Suprapubic skin (tissue), 4 donors: ENCODE results near the gene SPRED2. TPM values are rescaled to one million over a fixed set of nuclear protein-coding genes. Genes with fewer than 3 reads are reported as not detected.

Experiments
- DNase-seq, 2 donors: peaks; one replicate each; pipeline ENCODE4 v3.0.0-alpha.2; 2019; ENCODE audit warnings: low spot score in 2 of 2
- H3K27ac ChIP-seq: fragments of 200-600 bp; sonication (generic); one replicate; pipeline ENCODE4 v1.5.1; 2019
- H3K27me3 ChIP-seq: fragments of 200-600 bp; sonication (generic); one replicate; pipeline ENCODE4 v1.5.1; 2019
- H3K36me3 ChIP-seq: fragments of 200-600 bp; sonication (generic); one replicate; pipeline ENCODE4 v1.5.1; 2019
- H3K4me1 ChIP-seq: fragments of 200-600 bp; sonication (generic); one replicate; pipeline ENCODE4 v1.5.1; 2019
- H3K4me3 ChIP-seq: fragments of 200-600 bp; sonication (generic); one replicate; pipeline ENCODE4 v1.5.1; 2019; ENCODE audit warnings: mild to moderate bottlenecking
- H3K9me3 ChIP-seq: fragments of 200-600 bp; sonication (generic); one replicate; pipeline ENCODE4 v1.5.1; 2019
- CTCF ChIP-seq, 2 donors: fragments of 200-600 bp in 1 of 2; fragments of 450-650 bp in 1 of 2; sonication (generic) in 1 of 2; IDR thresholded peaks; one replicate each; pipeline ENCODE4 v1.5.1; 2016 to 2019; ENCODE audit warnings: antibody characterized with exemption in 2 of 2, mild to moderate bottlenecking in 1 of 2, moderate library complexity in 1 of 2
- EP300 ChIP-seq: sonication (generic); formaldehyde crosslinking; IDR thresholded peaks from one replicate; pipeline ENCODE4 v1.6.1; 2017; ENCODE audit warnings: antibody characterized with exemption
- POLR2A ChIP-seq, 2 donors: fragments of 450-650 bp; IDR thresholded peaks; one replicate each; pipeline ENCODE4 v1.6.1; 2017; ENCODE audit warnings: antibody characterized with exemption in 2 of 2, mild to moderate bottlenecking in 2 of 2, moderate library complexity in 2 of 2
- POLR2AphosphoS5 ChIP-seq, 3 donors: sonication (generic); formaldehyde crosslinking; IDR thresholded peaks; one replicate each; pipeline ENCODE4 v1.6.1; 2017; ENCODE audit warnings: antibody characterized with exemption in 3 of 3
- WGBS: methylation state at CpG from one replicate; pipeline ENCODE4 v1.1.5; 2018; 5-methylcytosine and 5-hydroxymethylcytosine counted together
- total RNA-seq, 4 donors: library from RNA; depleted of rRNA; stranded (reverse); fragments of >200 nt; gene quantifications; one replicate each; pipeline ENCODE4 v1.1.0, GENCODE V29; 2016

Gene SPRED2
- total RNA-seq, 4 donors from 2014 or later, result 17.8 to 27.5 (median 18.7) TPM

- Histone ChIP-seq H3K4me3 (no peak overlapping the region), H3K9me3 (no peaks in the 10 kb centered on the region), H3K36me3 (no peaks in the 10 kb centered on the region), H3K27ac (no peak overlapping the region), H3K27me3 (no peaks in the 10 kb centered on the region), H3K4me1 (peaks cover 48% of the 10 kb centered on the region)
- DNase-seq, result no peak
- no peak for TF ChIP-seq CTCF (IDR thresholded peaks at IDR 0.05)
- no peak for TF ChIP-seq POLR2AphosphoS5 (IDR thresholded peaks at IDR 0.05)
- no peak for TF ChIP-seq POLR2A (IDR thresholded peaks at IDR 0.05)
- no peak for TF ChIP-seq EP300
- 79% methylated on average over 3 of the region's 3 CpGs for WGBS
Measured at GRCh38 chr2:65379721-65380171, 52.7 kb downstream of the SPRED2 start.

- no peaks in the 10 kb centered on the region for H3K36me3 ChIP-seq
- H3K27ac ChIP-seq, result no peak overlapping the region
- 93% methylated on average over 2 of the region's 2 CpGs for WGBS
- DNase-seq, result no peak
- no peaks in the 10 kb centered on the region for H3K9me3 ChIP-seq
- H3K4me1 ChIP-seq, result peaks cover 43% of the 10 kb centered on the region
- TF ChIP-seq POLR2A (IDR thresholded peaks at IDR 0.05) (no peak), POLR2AphosphoS5 (IDR thresholded peaks at IDR 0.05) (no peak), CTCF (IDR thresholded peaks at IDR 0.05) (no peak), EP300 (no peak)
- no peaks in the 10 kb centered on the region for H3K27me3 ChIP-seq
- no peak overlapping the region for H3K4me3 ChIP-seq
Measured at GRCh38 chr2:65379223-65379622, 53.2 kb downstream of the SPRED2 start.

GRCh38 chr2:65378290-65378689 is 54.1 kb downstream of the SPRED2 start:
- no peak for DNase-seq
- no peaks in the 10 kb centered on the region for H3K27me3 ChIP-seq
- H3K9me3 ChIP-seq, result no peaks in the 10 kb centered on the region
- WGBS, result 94% methylated on average over 4 of the region's 4 CpGs
- H3K27ac ChIP-seq, result no peak overlapping the region
- TF ChIP-seq CTCF (IDR thresholded peaks at IDR 0.05), result no peak
- no peak for TF ChIP-seq EP300
- no peak for TF ChIP-seq POLR2AphosphoS5 (IDR thresholded peaks at IDR 0.05)
- TF ChIP-seq POLR2A (IDR thresholded peaks at IDR 0.05), result no peak
- peaks cover 33% of the 10 kb centered on the region for H3K4me1 ChIP-seq
- H3K36me3 ChIP-seq, result no peaks in the 10 kb centered on the region
- no peak overlapping the region for H3K4me3 ChIP-seq

- no peak overlapping the region for H3K27ac ChIP-seq
- H3K27me3 ChIP-seq, result no peaks in the 10 kb centered on the region
- H3K4me1 ChIP-seq, result peaks cover 27% of the 10 kb centered on the region
- no peak overlapping the region for H3K4me3 ChIP-seq
- no peak for TF ChIP-seq POLR2A (IDR thresholded peaks at IDR 0.05)
- TF ChIP-seq EP300, result no peak
- no peak for TF ChIP-seq CTCF (IDR thresholded peaks at IDR 0.05)
- no peak for TF ChIP-seq POLR2AphosphoS5 (IDR thresholded peaks at IDR 0.05)
- no peaks in the 10 kb centered on the region for H3K9me3 ChIP-seq
- no peak for DNase-seq
- H3K36me3 ChIP-seq, result no peaks in the 10 kb centered on the region
- WGBS, result 62% methylated on average over 3 of the region's 5 CpGs
Measured at GRCh38 chr2:65377556-65378192, 54.7 kb downstream of the SPRED2 start.

- Histone ChIP-seq H3K27ac (no peak overlapping the region), H3K4me3 (no peak overlapping the region), H3K36me3 (no peaks in the 10 kb centered on the region), H3K9me3 (no peaks in the 10 kb centered on the region), H3K4me1 (peaks cover 21% of the 10 kb centered on the region), H3K27me3 (no peaks in the 10 kb centered on the region)
- WGBS, result 73% methylated on average over 4 of the region's 4 CpGs
- DNase-seq, result no peak
- TF ChIP-seq POLR2AphosphoS5 (IDR thresholded peaks at IDR 0.05) (no peak), POLR2A (IDR thresholded peaks at IDR 0.05) (no peak), CTCF (IDR thresholded peaks at IDR 0.05) (no peak), EP300 (no peak)
Measured at GRCh38 chr2:65375723-65376122, 56.7 kb downstream of the SPRED2 start.
